Hepatic stellate cell (primary cell): ENCODE data around the gene RBM38.

ENCODE experiments used
- DNase-seq: peaks from one replicate; pipeline ENCODE4 v3.0.0; 2011; ENCODE audit warnings: low spot score

Gene RBM38

DNA sequence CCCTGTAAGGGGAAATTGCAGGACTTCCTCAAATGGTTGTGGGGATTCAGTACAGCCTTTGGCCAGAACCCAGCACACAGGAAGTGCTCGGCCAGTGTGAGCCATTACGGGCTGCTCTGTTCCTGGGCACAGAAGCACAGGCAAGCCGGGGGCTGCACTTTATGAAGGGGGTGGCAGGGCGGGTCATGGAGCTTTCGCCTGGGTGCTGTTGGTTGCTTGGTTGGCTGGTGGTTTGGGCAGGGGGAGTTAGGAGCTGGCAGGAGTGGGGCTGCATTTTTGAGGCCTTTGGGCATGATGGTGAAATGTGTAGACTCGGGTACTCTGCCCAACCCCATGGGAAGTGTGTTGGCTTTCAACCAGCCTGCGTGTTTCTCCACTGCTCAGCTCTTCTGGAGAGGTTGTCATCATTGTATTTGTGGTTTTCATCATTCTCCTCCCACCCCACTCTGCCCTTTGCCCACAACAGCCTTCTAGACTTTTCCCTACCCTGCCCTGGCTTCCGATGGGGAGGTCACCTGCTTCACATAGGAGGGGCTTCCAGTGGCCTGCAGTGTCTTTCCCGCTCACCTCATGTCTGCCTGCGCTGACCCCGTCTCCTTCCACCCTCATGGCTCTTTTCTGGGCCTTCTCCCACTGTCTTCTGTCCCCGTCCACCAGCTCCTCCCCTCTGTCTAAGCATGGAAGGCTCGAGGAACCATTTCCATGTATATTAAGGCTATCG is 16.1 kb upstream of the RBM38 start:
- no peak for DNase-seq

DNA sequence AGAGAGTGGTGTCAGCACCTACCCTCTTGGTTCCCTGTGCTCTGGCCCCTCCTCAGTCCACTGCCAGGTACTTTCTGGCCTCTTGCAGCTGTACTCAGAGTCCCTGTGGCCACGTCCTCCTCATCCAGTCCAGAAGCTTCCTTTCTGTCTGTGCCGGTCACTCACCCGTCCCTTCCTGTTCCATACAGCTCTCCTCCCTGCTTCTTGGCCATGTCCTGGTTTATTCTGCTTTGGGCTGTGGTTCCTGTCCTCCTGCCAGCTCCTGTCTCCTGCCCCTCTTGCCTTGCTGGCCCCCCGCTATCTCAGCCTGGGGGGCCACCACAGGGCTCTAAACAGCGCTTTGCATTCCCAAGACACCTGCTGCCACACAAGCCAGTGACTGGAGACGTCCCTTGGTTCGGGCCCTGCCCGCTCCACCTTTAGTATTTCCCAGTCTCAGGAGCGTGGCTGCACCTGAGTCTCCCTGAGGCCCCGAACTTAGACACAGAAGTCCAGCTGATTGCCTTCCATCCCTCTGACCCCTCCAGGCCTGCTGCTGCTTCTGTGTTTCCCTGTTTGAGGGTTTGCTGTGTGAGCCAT is 15.5 kb upstream of the RBM38 start:
- DNase-seq: no peak

DNA sequence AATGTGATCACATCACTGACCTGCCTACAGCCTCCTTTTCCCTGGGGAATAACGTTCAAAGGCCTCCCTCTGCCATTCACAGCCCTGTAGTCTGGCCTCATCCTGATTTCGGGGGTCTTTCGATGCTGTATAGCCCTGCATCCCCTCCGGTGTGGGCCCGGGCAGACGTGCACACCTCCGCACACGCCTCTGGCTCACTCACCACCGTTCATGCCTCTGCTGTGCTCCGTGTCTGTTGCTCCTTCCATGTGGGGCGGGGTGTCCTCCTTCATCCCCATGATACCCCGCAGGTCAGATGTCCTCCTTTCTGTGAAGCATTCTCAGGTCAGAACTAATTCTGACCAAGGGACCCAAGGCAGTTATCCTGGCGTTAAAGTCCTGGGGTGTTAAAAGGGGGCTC is 13.8 kb upstream of the RBM38 start:
- no peak for DNase-seq

DNA sequence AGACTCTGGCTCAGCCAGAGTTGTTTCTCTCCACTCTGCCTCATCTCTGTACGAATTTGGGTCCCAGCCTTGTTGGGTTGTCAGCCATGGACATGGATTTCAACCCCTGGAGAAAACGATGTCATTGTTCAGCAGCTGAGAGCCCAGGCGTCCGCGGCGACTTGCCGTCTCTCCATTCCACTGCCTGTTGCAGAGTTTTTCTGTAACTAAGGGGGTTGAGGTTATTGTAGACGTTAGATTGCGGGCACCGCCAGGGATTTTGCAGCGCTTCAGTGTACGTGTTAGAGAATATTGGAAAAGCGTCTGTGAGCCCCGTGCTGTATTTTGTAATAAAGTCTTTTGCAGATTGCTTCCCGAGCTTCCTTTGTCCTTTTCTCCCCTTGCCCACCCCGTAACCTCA is 13.1 kb upstream of the RBM38 start:
- DNase-seq: no peak

DNA sequence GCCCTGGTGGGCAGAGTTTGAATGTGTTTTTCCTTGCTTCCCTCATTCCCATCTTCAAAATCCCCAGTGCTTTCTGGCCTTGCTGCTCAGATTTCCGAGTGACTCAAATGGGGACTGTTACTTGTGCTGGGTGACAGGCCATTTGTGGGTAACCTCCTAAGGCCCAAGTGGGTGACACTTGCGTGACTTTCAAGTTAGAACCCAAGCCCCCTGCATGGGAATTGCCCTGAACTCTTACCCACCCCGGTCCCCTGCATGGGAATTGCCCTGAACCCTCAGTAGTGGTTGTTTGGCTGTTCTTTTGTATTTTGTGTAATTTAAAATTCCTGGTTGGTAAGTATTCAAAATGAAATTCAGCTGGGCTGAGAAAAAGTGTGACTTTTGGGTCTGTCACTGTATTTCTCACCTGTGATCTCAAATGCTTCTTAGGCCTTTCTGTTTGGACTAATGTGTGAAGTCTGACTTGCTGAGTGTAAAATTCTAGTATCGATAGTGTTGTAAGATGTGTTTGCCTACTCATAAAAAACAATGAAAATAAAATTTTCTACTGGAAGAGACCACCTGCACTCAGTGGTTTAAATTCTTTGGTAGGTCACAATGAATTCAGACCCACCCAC is 12.4 kb upstream of the RBM38 start:
- DNase-seq: no peak

DNA sequence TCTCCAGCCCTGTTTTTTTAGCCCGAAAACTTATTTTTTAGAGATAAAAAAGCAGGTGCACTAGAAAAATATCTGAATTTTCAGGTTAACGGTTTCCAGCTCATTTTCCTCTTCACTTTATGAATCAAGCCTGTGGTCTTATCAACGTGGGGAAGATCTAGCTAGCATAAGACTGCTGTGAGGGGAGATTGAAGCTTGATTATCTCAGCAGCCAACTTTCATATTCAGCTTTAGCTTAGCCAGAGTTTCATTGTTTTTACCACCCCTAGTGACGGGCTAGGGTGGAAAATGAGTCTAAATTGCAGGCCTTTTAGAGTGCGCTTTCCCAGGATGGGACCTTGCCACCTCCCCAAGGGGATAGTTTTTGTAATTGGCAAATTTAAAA is 11.9 kb upstream of the RBM38 start:
- no peak for DNase-seq

DNA sequence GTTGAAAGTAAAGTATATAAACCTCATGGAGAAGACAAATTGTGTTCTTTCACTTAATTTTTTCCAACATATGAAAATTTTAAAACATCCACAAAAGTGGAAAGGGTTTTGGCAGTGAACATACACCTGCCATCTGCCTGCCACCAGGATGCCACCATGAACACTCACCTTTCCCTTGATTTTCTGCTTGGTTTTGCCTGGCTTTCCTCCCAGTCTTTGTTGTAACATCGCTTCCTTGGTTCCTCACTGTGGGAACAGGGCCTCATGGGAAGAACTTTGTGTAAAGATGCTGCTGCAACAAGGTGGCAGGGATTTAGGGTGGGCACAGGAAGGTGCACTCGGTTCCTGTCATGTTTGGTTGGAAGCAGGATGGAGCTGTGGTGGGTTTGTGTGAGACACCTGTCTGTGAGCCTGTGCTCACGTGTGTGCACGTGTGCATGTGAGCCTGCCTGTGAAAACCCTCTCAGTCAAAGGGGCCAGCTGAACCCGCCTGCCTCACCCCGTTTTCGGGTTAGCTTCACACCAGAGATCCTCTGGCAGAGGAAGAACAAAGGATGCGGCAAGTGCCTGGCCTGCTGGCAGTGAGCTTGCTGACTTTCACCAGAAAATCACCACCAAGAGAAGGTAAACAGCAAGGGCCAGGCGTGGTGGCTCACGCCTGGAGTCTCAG is 11.0 kb upstream of the RBM38 start:
- no peak for DNase-seq

DNA sequence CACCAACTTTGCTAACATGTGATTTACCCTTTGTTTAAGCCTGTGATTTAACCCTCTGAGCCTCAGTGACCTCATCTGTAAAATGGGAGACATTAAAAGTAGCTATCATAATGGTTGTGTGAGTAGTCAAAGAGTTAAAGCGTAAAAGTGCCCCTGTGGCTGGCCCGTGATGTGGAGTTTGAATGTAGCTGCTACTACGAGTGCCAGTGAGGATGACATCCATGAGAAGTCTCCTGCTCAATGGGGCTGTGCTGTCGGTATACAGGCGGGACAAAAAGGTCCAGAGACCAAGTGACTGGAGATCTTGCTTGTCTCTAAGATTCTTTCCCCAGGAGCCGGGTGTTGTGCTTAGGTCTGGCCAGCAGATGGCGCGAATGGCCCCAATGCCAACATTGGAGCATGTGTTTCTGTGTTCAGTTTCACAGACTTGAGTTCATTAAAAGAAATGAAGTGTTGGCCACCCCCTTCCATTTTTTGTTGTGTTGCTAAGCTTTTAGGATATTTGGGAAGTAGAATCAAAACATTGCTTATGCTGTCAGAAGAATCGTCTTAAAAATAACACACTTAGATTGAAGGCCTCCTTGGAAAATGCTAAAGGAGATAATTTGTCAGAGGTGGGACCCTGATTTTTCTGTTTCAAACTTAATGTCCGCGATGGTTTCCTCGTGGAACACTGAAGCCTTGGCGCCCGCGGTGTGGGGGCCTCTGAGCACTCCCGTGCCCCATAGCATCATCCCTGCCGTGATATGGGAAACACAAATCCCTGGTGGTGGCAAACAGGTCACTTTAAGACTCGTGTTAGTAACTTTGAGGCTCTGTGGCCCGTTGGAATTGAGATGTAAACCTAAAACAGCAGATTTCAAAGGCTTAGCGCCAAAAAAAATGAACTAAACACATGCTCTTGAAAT is 9.3 kb upstream of the RBM38 start:
- DNase-seq: peak; percentile 86

DNA sequence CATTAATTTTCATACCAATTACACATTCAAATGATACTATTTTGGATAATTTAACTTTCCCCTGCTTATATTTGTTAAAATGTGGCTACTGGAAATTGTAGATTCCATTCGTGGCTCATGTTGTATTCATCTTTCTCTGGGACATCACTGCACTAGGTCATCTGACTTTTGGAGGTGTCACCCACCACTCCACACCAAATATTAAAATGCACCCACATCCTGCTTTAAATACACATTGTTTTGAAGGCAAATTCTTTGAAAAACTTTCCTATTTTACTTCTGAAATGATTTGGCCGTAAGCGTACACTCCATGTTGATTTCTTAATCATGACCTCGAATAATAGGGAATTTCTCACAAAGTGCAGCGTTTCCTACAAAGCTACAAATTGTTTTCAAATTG is 8.7 kb upstream of the RBM38 start:
- no peak for DNase-seq

DNA sequence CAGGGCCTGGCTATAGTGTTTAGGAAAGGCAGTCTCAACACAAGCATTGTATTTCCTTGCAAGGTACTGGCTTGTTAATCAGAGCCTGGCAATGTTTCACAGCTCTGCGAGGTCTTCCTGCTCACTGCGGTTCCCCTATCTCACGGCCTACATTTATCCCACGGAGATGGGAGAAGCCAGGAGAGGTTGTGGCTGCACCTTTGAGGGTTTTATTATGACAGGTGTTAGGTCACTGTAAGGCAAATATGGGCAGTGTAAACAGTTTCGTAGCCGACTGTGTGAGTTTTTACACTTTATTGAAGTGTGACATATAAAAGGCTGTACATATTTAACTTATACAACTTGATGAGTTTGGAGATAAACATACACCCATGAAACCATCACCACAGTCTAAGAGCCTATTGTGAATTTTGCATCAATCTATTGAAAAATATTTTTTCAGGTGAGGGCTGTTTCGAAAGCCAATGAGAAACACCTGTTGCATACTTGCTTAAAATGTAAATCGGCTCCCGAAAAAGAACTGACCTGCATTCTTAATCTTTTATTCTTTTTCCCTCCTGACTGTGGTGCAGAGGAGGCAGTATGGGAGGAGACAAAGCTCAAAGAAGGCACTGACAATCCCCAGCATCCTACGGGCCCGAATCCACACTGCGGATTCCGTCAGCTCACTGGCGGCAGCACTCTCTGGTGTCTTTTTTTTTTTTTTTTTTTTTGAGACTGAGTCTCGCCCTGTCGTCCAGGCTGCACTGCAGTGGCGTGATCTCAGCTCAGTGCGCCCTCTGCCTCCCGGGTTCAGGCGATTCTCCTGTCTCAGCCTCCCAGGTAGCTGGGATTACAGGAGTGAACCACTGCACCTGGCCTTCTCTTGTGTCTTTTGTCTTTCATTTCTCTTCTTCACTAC is 7.5 kb upstream of the RBM38 start:
- DNase-seq: no peak

DNA sequence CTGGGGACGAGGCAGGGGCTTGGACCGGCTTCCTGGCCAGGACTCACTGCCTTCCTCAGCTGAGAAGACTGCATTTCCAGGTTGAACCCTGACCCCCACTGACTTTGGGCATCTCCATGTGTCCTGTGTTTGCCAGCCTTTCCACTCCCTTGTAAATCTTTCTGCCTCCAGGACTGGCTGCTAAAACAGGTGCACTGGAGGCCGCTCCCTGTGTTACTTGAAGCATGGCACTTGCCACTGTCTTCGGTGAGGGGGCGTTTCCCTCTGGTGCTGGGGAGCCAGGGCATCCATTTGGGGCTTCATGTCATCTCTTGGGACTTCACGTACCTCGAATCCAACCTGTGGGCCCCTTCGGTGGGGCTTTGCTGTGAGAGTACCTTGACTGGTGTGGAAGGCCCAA is 6.7 kb upstream of the RBM38 start:
- DNase-seq: no peak

DNA sequence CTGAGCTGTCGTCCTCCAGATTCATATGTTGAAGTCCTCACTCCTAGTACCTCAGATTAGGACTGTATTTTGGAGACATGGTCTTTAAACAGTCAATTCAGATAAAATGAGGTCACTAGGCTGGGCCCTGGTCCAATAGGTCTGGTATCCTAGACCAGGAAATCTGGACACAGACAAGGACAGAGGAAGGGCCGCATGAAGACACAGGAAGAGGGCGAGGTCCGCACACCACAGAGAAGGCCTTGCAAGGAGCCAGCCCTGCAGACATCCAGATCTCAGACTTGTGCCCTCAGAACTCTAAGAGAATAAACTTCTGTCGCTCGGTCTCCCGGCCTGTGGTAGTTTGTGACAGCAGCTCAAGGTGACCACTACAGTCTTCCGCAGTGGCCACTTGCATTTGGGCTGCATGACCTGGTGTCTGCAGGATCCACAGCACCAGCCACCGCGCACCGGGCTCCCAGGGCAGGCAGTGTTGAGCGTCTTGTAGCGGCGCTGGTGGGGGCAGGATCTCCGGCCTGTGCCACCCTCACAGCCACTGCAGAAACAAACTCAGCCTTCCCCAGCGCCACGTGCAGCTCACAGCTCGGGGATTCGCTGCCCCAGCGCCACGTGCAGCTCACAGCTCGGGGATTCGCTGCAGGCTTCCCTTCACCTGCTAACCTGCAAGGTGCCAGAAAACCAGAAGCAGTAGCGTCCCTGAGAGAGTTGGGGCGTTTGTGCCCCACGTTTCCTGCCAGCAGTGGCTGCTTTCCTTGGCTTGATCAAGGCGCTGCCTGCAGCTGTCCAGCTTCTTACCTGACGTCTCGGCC is 6.0 kb upstream of the RBM38 start:
- no peak for DNase-seq

DNA sequence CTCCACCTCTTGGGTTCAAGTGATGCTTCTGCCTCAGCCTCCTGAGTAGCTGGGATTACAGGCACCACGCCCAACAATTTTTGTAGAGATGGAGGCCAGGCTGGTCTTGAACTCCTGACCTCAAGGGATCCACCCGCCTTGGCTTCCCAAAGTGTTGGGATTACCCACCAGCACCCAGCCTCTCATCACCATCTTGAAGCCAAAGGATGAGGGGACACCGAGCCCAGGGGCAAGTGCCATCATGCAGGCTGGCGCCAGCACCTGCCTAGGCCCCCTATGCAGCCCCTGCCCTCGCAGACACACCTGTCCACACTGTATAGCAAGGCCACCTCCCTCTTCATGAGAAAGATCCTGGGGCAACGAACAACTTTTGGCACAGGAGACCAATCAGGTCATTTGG is 5.3 kb upstream of the RBM38 start:
- DNase-seq: no peak

DNA sequence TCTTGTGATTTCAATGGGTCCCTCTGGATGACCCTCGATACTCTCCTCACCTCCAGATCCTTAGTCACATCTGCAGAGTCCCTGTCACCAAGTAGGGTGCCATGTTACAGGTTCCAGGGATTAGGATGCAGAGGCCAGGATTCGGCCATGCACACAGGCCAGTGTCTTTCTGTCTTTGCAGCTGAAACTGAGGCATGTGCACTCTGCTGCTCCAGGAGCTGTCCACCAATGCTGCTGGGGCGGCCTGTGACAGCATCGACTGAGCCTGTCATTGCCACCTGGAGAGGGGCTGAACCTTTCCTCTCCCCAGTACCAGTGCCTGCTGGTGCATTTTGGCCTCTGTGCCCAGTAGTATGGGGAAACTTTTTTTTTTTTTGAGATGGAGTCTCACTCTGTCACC is 4.4 kb upstream of the RBM38 start:
- DNase-seq: no peak

DNA sequence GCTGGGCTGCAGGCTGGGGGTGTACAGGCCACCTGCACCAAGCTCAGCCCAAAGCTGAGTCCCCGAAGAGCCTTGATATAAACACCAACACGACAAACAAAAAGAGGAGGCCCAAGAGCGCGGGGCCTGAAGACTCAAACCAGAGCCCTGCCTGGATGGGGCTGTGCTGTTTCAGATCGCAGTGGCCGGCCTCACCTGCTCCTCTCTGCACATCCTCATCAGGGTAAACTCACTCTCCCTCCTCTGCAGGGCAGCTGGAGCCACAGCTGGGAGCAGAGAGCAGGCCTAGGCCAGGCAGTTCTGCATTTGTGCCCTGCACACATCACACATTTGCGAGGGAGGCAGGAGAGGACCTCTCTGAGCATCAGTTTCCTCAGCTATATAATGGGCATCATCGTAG is 3.7 kb upstream of the RBM38 start:
- no peak for DNase-seq

DNA sequence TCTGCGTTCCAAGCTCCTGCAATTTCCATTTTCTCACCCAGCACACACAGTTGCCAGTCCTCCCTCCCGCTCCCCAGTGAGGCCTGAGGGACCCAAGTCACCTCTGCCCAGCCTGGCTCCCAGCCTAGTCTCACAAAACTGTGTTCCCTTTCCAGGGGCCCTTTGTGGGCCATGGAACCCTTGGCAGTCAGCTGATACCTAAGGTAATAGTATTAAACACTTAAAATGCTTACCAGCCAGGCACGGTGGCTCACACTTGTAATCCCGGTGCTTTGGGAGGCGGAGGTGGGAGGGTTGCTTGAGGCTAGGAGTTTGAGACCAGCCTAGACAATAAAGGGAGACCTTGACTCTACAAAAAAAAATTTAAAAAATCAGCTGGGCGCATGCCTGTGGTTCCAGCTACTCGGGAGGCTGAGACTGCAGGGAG is 3.2 kb upstream of the RBM38 start:
- DNase-seq: no peak

DNA sequence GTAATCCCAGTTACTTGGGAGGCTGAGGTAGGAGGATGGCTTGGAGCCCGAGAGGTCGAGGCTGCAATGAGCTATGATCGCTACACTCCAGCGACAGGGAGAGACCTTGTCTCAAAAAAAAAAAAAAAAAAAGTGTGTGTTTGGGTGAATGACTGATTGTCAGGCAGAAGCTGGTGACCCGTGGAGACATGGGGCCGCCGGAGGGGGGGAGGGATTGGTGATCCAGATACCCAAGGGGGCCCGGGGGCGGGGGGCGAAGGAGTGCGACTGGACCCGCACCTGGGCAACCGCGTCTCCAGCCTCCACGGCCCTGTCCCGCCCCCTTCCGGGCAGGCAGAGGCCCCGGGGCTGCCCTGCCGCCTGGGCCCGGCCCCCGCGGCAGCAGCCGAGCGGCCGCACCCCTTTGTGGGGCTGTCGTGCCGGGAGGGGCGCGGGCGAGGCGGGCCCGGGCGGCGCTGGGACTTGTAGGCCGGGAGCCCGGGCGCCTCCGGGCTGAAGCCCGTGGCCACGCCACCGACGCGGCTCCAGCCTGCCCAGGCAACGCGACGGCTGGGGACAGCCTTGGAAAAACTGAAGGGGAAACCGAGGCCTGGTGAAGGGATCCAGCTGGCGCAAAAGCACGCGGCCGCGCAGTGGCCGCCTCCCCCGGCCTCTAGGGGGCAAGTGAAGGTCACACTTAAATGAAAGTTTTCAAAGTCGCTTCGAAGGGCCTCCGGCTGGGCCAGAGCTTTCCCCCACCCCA is 2.1 kb upstream of the RBM38 start:
- peak; percentile 60 for DNase-seq

DNA sequence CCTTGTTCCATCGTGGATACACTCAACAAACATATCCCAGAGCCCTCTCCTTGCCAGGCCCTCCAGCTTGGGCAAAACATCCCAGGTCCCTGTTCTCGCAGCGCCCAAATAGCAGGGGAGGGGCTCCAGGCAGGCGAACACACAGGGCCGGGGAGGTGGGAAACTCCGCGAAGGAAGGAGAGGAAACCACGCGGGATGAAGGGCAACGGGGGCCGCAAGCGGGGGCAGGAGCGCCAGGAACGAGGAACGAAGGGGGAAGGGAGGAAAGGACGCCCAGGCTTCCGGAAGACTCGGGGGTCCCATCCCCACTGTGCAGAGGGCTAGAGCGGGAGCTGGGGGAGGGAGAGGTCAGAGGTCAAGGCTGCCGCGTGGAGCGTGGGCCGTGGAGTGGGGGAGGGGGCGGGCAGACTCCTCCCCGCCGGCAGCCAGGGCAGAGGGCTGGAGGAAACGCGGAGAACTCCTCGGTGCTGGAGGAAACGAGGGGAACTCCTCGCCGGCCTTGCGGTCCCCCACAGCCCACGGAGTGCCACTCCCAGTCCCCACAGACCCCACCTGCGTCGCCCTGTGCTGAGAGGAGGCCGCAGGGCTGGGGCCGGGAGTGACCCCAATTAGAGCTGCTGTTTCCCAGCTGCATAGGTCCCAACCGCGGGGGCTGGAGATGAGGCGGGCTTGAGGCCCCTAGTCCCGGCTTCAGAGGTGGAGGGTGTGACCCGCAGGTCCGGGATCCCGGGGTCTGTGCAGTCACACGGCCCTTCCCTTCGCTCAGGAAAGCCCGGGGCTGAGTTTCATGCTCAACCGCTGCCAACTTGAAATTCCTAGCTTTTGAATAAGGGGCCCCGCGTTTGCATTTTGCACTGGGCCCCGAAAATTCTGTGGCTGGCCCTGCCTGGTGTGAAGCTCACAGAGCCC is 1.2 kb upstream of the RBM38 start:
- DNase-seq: no peak
